ENCODE results near the gene MAB21L1. TPM values are rescaled to one million over a fixed set of nuclear protein-coding genes. Genes with fewer than 3 reads are reported as not detected.

Gene MAB21L1
- total and polyA plus RNA-seq, 2 donors (not counting 1 experiment from before 2014, with no cell fraction given): 2.0 to 2.7 TPM

DNA sequence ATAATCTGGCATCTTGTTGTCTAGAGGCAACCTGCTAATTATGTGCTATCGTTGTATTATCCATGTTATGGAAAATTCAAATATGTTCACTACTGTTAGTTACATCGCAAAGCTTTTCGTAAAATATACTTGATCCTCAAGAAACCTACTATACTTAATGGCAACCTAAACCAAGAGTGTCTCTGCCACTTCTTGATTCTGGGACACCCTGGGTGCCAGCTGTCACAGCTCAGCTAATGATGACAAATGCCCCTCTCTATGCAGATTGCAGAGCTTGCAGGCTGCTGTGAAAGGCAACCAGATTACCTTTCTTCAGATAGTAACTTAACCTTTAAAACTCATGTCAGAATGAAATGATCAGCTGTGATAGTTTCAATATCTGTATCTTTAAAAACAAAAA lies 8.9 kb upstream of the MAB21L1 start:
- no peaks in the 10 kb centered on the region for H3K9me3 ChIP-seq (ENCODE audit: control insufficient read depth, insufficient read depth, low read depth, low read length)
- no peak overlapping the region for H3K27ac ChIP-seq (ENCODE audit: insufficient read depth, low read length)
- H3K4me3 ChIP-seq (replicated peaks in 1 of 4; ENCODE audit: control extremely low read depth in 1 of 4, insufficient read depth in 1 of 4, low read depth in 3 of 4, low read length in 4 of 4): no peak overlapping the region
- H3K9ac ChIP-seq (ENCODE audit: insufficient read depth, low read length): no peak overlapping the region
- no peak overlapping the region for H3K4me2 ChIP-seq (ENCODE audit: extremely low read depth, insufficient read depth, low read length)
- no peaks in the 10 kb centered on the region for H3K4me1 ChIP-seq (ENCODE audit: control insufficient read depth, extremely low read depth, insufficient read depth, low read length)
- DNase-seq (ENCODE audit: low read depth in 2 of 2): no peak
- H3K36me3 ChIP-seq (ENCODE audit: control insufficient read depth, insufficient read depth, low read length): no peaks in the 10 kb centered on the region
- TF ChIP-seq EZH2 (IDR thresholded peaks at IDR 0.05; ENCODE audit: low read length, missing control alignments): no peak
- TF ChIP-seq, protein P1, sequence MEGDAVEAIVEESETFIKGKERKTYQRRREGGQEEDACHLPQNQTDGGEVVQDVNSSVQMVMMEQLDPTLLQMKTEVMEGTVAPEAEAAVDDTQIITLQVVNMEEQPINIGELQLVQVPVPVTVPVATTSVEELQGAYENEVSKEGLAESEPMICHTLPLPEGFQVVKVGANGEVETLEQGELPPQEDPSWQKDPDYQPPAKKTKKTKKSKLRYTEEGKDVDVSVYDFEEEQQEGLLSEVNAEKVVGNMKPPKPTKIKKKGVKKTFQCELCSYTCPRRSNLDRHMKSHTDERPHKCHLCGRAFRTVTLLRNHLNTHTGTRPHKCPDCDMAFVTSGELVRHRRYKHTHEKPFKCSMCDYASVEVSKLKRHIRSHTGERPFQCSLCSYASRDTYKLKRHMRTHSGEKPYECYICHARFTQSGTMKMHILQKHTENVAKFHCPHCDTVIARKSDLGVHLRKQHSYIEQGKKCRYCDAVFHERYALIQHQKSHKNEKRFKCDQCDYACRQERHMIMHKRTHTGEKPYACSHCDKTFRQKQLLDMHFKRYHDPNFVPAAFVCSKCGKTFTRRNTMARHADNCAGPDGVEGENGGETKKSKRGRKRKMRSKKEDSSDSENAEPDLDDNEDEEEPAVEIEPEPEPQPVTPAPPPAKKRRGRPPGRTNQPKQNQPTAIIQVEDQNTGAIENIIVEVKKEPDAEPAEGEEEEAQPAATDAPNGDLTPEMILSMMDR (conservative IDR thresholded peaks at IDR 0.05 in 1 of 2, IDR thresholded peaks at IDR 0.05 in 1 of 2; ENCODE audit: low read depth in 1 of 2, low read length in 2 of 2): no peak
- H2AFZ ChIP-seq (ENCODE audit: low read length): no peak overlapping the region
- H3K79me2 ChIP-seq (ENCODE audit: control insufficient read depth, insufficient read depth, low read length): no peaks in the 10 kb centered on the region
- no peaks in the 10 kb centered on the region for H4K20me1 ChIP-seq (ENCODE audit: control insufficient read depth, extremely low read depth, insufficient read depth, low read length)
- no peaks in the 10 kb centered on the region for H3K27me3 ChIP-seq (ENCODE audit: control insufficient read depth, insufficient read depth, low read length)

DNA sequence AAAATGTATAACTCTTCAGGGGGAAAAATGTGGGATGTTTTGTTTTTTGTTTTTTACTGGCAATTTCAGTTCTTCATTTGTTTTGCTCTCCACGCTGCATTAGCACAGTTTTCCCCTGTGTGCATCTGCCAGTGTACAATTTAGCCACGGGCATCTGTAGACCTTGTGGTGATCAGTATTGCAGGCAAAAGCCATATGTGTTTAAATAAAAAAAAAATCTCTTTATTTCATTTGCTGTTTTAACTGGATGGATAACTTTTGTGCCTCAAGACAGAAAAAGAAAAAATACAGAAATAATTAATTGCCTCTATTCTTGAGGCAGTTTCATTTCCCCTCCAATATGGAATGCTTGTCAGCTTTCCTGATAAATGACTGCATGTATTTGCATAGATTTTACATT lies 7.9 kb upstream of the MAB21L1 start:
- H3K9ac ChIP-seq (ENCODE audit: insufficient read depth, low read length): no peak overlapping the region
- no peak for TF ChIP-seq EZH2 (IDR thresholded peaks at IDR 0.05; ENCODE audit: low read length, missing control alignments)
- TF ChIP-seq, protein P1 (conservative IDR thresholded peaks at IDR 0.05 in 1 of 2, IDR thresholded peaks at IDR 0.05 in 1 of 2; ENCODE audit: low read depth in 1 of 2, low read length in 2 of 2): no peak

DNA sequence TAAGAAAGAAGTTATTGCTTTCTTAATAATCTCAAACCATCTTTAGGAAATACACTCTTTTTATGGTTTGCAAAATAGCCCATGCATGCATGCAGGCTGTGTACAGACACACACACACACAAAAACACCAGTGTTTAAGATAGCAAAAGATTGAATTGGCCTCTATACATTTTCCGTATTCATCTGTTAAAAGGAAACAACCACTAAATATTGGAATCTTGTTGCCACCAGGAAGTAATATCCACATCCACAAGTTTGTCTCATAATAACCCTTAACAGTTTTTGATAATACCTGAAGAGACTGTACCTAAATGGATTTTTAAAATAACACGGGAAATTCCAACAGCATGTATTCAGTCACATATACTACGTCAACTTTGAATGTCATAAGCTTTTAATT lies 7.3 kb upstream of the MAB21L1 start:
- Histone ChIP-seq H3K27ac (ENCODE audit: insufficient read depth, low read length) (no peak overlapping the region), H3K4me2 (ENCODE audit: extremely low read depth, insufficient read depth, low read length) (no peak overlapping the region)

More for the DNA sequence above, 7.9 kb upstream of the MAB21L1 start:
- H3K4me2 ChIP-seq (ENCODE audit: extremely low read depth, insufficient read depth, low read length): no peak overlapping the region
- H3K4me1 ChIP-seq (ENCODE audit: control insufficient read depth, extremely low read depth, insufficient read depth, low read length): no peaks in the 10 kb centered on the region
- H3K36me3 ChIP-seq (ENCODE audit: control insufficient read depth, insufficient read depth, low read length): no peaks in the 10 kb centered on the region
- no peak overlapping the region for H3K27ac ChIP-seq (ENCODE audit: insufficient read depth, low read length)
- no peaks in the 10 kb centered on the region for H4K20me1 ChIP-seq (ENCODE audit: control insufficient read depth, extremely low read depth, insufficient read depth, low read length)
- no peaks in the 10 kb centered on the region for H3K9me3 ChIP-seq (ENCODE audit: control insufficient read depth, insufficient read depth, low read depth, low read length)
- H2AFZ ChIP-seq (ENCODE audit: low read length): no peak overlapping the region
- DNase-seq (ENCODE audit: low read depth in 2 of 2): no peak
- H3K4me3 ChIP-seq (replicated peaks in 1 of 4; ENCODE audit: control extremely low read depth in 1 of 4, insufficient read depth in 1 of 4, low read depth in 3 of 4, low read length in 4 of 4): no peak overlapping the region
- no peaks in the 10 kb centered on the region for H3K79me2 ChIP-seq (ENCODE audit: control insufficient read depth, insufficient read depth, low read length)
- no peaks in the 10 kb centered on the region for H3K27me3 ChIP-seq (ENCODE audit: control insufficient read depth, insufficient read depth, low read length)

More for the DNA sequence above, 7.3 kb upstream of the MAB21L1 start:
- no peaks in the 10 kb centered on the region for H3K36me3 ChIP-seq (ENCODE audit: control insufficient read depth, insufficient read depth, low read length)
- no peaks in the 10 kb centered on the region for H4K20me1 ChIP-seq (ENCODE audit: control insufficient read depth, extremely low read depth, insufficient read depth, low read length)
- no peaks in the 10 kb centered on the region for H3K79me2 ChIP-seq (ENCODE audit: control insufficient read depth, insufficient read depth, low read length)
- no peak for DNase-seq (ENCODE audit: low read depth in 2 of 2)
- no peak overlapping the region for H3K4me3 ChIP-seq (replicated peaks in 1 of 4; ENCODE audit: control extremely low read depth in 1 of 4, insufficient read depth in 1 of 4, low read depth in 3 of 4, low read length in 4 of 4)
- no peak overlapping the region for H2AFZ ChIP-seq (ENCODE audit: low read length)
- no peaks in the 10 kb centered on the region for H3K27me3 ChIP-seq (ENCODE audit: control insufficient read depth, insufficient read depth, low read length)
- TF ChIP-seq EZH2 (IDR thresholded peaks at IDR 0.05; ENCODE audit: low read length, missing control alignments): no peak
- TF ChIP-seq, protein P1 (conservative IDR thresholded peaks at IDR 0.05 in 1 of 2, IDR thresholded peaks at IDR 0.05 in 1 of 2; ENCODE audit: low read depth in 1 of 2, low read length in 2 of 2): no peak
- no peak overlapping the region for H3K9ac ChIP-seq (ENCODE audit: insufficient read depth, low read length)
- no peaks in the 10 kb centered on the region for H3K9me3 ChIP-seq (ENCODE audit: control insufficient read depth, insufficient read depth, low read depth, low read length)
- H3K4me1 ChIP-seq (ENCODE audit: control insufficient read depth, extremely low read depth, insufficient read depth, low read length): no peaks in the 10 kb centered on the region
